HG02885 (cell line): ENCODE results near the gene POU6F2.

Experiments used
- ATAC-seq: cut with Tn5 transposase; IDR thresholded peaks from one replicate; pipeline ENCODE4 v1.9.1; 2021; ENCODE audit warnings: mild to moderate bottlenecking; ENCODE audit not compliant: unreplicated experiment, poor library complexity

Gene POU6F2

GRCh38 chr7:39461263-39461820 is 483.6 kb downstream of the POU6F2 start:
- ATAC-seq = no peak

GRCh38 chr7:39463252-39463651 is 485.5 kb downstream of the POU6F2 start:
- no peak for ATAC-seq

- peak; percentile 29 for ATAC-seq
Measured at GRCh38 chr7:39464350-39465054, 486.8 kb downstream of the POU6F2 start.

DNA sequence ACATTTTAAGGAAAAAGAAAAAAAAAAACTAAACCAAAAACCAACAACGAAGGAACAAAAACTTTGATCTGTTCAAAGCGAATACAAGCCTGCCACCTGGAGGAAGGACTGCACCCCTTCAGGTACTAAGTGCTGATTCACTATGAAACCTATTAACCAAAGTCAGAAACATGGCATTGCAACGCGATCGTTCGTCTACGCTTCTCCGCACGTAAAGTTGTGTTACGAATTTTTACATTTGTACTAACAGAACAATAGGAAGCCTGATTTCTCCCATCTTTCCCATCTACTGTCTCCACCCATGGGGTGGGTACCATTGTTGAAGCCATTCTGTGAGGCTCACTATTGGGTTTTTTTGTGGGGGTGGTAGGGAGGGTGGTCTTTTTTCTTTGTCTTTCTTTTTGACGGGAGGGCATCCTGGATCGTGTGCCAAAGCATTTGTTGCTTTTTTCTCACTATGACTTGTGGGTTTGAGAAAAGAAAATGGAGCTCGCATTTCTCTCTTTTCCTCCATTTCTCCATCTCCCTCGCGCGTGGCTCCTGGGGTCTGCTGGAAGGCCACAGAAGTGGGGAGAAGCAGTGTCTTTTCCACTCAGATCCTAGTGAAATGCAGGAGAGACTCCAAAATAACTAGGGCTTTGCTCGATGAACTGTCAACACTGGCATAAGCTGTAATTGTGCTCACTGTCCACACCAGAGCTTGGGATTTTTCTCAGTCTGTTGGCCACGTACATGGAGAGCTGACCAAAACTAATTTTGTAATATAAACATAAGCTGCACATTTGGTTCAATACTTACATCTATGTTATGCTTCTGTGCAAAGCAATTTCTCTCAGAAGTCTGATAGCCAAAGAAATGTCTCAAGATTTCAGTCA is 487.6 kb downstream of the POU6F2 start:
- ATAC-seq = peak; percentile 99

DNA sequence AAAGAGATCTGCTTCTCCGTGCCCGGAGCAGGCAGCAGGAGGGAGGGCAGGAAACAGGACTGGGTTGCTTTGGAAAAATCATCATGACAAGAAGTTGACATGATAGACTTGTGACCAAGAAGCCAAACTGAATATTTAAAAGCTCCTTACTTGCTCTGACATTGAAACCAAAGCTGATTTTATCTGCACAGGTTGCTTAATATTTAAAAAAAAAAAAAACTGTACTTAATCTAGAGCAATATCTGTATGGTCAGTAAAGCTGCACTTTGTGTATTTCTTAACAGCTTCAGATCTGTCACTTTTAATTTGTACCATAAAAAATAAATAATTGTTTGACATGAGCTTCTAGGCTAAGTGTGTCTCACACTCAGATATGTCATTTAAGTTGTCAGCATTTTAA is 490.6 kb downstream of the POU6F2 start:
- no peak for ATAC-seq

DNA sequence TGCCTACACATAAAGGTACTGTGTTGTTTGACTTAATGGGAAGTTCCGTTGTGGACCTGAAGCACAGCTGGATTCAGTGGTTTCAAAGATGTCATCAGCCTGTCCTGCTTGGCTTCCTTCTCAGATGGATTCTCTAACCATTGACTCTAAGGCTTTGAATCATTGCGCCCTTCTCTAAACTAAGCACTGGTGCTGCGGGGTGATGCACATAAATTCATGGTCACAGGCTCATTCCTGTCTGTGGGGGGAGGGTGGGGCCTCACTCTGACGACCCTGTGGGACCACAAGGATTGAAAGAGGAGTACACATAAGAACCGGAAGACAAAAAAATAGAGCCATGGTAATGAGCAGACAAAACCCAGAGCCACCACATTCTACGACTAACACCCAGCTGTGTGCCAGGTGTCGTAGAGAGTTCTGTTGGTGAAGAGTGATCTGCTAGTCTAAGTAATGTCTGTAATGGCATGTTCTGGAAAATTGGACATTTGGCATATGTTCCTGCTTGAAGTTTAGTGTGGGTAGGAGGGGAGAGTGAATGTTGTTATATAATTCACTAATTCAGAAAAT is 491.2 kb downstream of the POU6F2 start:
- ATAC-seq = no peak

- no peak for ATAC-seq
Measured at GRCh38 chr7:39480901-39481300, 503.2 kb downstream of the POU6F2 start.

DNA sequence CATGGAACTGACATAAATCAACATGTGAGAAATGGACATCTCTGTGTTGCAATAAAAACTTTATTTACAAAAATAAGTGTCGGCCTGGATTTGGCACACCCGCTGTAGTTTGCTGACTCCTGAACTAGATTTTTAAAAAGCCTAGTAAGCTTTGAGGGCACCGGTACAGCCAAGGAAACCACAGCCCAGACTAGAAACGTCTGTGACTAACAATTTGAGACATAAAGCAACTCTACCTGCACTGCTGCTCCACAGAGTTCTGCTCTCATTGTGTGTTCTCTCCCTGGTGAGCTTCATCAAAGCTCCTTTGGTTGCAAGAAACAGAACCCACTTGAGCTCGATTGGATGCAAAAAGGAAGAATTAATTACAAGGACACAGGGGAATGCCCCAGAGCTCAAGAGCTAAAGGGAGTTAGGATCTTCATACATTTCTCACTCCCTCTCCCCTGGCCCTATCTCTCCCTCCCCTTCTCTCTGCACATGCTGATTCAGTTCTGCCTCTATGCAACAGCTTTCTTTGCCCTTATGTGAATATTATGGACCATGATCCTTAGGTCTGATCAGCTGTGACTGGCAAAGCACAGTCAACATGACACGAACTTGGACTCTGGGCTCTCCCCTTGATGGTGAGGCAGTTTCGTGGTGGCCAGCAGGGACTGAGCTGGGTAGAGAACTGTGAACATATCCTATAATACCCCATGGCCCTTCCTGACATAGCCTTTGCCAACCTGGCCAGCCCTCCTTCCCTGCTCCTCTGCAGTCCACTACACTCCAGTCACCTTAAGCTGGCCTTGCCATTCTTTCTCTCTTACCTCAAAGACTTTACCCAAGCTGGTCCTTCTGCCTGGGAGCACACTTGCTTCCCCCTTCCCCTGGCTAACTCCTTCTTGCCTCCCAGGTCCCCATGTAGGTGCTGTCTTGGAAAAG is 511.0 kb downstream of the POU6F2 start:
- ATAC-seq = no peak

DNA sequence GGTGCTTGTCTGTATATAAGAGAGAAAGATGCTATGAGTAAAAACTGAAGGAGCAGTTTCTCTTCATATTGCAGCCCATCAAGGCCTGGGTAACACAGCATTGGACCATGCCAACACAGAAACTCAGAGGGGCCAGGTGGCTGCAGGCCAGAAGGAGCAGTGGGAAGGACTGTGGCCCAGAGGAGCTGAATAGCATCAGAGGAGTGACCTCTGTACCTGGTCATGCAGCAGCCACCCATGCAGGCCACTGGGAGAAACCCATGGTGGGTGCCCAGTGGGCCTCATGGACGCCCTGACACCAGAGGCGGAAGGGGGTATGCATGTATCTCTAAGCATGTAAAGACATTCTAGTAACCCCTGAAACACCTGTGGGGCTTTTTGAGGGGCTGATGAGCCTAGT is 512.6 kb downstream of the POU6F2 start:
- ATAC-seq = no peak

- ATAC-seq = no peak
Measured at GRCh38 chr7:39493934-39494333, 516.2 kb downstream of the POU6F2 start.

DNA sequence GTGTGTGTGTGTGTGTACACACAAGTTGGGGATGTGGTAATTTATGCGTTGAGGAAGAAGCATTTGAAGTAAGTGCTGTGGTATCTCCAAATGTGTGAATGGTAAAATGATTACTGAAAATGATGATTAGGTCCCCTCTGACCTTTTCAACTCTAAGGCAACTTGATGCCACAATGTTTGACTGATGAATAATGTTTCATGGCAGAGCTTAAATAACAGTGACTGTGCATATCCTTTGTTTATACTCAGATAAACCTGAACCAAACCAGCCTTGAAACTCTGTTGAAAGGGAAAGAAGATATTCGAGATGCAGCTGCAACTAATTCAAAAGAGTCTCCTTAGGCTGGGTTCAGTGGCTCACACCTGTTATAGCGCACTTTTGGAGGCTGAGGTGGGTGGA is 523.6 kb downstream of the POU6F2 start:
- no peak for ATAC-seq

DNA sequence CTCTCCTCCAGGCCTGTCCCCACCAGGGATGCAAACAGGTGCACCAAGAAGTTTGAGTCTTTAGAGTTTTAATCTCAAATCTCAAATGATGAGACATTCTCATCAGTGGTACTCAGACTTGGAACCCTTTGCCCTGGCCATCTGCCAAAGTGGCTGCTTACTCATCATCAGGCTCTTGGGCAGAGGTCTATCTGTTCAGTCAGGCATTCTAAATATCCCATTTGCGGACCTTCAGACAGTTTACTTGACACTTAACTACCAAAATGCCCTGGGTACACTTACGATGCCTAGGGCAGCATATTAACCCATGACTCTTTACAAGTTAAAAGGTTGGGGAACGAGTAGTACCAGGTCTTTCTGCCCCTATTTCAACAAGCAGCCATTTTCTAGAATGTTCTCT is 527.3 kb downstream of the POU6F2 start:
- no peak for ATAC-seq

DNA sequence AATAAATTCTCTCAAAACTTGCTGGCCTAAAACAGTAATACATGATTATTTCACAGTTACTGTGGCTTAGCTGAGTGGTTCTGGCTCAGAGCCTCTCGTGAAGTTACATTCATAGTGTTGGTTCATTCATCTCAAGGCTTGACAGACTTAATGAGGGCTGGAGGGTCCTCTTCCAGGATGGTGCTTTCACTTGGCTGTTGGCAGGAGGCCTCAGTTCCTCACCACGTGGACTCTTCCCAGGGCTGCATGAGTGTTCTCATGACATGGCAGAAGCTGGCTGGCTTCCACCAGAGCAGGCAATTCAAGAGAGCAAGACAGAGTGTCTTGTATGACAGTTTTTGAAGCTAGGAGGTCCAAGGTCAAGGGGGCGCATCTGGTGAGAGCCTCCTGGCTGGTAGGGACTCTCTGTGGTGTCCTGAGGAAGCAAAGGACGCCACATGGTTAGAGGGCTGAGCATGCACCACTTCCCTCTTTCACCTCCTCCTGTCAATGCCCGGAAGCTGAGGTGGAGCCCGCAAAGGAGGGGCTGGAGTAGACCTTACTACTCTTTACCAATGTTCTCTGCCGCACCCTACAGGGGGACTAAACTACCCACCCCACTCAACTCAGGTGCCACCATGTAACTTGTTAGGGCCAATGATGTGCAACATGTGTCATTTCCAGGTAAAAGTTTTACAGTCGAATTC is 530.3 kb downstream of the POU6F2 start:
- ATAC-seq = no peak

DNA sequence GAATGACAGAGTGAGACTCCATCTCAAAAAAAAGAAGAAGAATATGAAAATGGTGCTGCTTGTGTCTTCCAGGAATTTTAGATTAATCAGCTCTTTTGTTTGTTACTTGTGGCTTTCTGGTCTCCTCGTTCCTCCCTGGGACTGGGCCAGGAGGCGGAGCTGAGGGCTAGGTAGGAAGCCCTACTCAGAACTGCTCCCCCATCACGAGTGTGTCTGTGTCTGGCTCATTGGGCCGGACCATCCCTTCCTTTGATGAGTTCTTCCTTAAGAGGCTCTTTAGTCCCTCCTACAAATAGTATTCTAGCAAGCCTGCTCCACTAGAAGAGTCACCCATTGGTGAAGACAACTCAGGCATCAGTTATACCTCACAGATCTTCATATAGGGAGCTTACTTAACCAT is 531.7 kb downstream of the POU6F2 start:
- no peak for ATAC-seq

GRCh38 chr7:39509912-39510311 is 532.2 kb downstream of the POU6F2 start:
- ATAC-seq = no peak

GRCh38 chr7:39510864-39511354 is 533.2 kb downstream of the POU6F2 start:
- ATAC-seq = no peak

DNA sequence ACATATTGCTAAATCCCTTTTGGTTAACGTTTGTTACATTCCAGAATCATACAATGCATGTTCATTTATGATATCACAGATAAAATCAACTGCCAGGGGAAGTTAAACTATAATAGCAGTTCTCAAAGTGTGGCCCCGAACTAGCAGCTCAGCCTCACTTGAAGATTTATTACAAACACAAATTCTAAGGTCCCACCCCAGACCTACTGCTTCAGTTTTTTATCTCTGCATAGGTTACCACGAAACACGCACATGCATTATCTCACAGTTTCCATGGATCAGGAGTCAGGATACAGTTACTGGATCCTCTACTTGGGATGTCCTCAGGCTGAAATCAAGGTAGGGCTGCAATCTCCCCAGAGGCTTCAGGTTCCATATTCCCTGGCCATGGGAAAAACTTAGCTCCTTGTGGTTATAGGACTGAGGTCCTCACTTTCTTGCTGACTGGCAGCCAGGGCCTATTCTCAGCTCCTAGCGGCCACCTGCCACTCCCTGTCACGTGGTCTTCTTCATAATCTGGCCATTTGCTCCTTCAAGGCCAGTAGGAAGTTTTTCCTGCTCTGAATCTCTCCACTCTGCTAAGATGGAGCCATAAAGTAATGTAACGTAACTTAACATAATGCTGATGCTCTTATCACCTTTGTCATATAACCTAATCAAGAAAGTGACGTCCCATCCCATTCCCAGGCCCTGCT is 538.0 kb downstream of the POU6F2 start:
- no peak for ATAC-seq

DNA sequence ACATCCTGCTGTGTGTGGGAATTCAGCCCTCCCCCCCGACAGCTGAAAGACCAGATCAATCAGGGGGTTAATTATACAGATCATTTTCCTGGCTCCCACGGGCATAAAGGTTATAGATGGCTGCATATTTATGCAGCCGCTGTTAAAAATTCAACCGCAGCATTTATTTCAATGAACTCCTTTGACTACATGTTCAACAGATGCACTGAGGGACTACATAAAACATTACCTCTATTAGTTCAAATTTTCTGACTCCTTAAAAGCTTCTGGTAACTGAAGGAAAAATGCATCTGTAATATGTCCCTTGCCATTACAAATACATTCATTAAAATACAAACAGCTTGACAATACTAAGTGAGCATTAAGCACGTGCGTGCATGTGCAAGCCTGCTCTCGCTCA is 538.8 kb downstream of the POU6F2 start:
- ATAC-seq = no peak

GRCh38 chr7:39517240-39517639 is 539.5 kb downstream of the POU6F2 start:
- ATAC-seq = no peak
